ENCODE data around the gene PLEKHG4.

The PLEKHG4 gene

DNA sequence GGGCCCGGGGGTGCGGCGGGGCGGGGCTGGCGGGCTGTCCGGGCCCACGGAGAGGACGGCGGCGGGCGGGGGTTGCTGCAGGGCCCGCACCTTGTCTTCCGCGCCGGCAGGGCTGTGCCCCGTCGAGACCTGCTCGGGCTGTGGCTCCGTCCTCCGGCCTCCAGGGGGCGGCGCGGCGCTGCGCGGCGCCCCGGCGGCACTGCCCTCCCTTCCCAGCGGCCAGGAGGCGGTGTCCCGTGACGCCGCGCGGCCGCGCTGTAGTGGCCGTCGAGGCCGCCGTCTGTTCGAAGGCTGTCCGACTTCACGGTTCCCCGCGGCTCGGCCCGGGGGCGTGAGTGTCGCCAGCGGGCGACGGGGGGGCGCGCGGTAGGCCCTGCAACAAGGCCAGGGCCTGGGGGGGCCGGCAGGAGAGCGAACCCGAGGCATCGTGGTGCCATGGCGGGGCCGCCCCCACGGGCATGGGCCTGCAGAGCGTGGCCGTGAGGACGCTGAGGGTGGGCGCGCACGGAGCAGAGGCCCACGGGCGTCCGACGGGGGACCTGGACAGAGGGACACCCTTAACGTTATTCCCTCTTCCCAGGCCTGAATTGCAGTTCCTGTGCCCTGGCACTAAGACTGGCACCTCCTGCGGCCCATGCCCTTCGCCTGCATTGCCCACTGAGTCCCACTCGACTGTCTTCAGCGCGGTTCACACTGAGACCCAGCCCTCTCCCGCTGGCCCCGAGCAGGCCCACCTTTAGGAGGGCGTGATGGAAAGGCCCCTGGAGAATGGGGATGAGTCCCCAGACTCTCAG is at the start of gene PLEKHG4:
Gene PLEKHG4 (plus strand): TSS at position 237 of the 794 bp plus-strand sequence. CDS start 513 bp downstream, at position 750.
- peak; percentile 92 for DNase-seq (ENCODE audit: low spot score)

DNA sequence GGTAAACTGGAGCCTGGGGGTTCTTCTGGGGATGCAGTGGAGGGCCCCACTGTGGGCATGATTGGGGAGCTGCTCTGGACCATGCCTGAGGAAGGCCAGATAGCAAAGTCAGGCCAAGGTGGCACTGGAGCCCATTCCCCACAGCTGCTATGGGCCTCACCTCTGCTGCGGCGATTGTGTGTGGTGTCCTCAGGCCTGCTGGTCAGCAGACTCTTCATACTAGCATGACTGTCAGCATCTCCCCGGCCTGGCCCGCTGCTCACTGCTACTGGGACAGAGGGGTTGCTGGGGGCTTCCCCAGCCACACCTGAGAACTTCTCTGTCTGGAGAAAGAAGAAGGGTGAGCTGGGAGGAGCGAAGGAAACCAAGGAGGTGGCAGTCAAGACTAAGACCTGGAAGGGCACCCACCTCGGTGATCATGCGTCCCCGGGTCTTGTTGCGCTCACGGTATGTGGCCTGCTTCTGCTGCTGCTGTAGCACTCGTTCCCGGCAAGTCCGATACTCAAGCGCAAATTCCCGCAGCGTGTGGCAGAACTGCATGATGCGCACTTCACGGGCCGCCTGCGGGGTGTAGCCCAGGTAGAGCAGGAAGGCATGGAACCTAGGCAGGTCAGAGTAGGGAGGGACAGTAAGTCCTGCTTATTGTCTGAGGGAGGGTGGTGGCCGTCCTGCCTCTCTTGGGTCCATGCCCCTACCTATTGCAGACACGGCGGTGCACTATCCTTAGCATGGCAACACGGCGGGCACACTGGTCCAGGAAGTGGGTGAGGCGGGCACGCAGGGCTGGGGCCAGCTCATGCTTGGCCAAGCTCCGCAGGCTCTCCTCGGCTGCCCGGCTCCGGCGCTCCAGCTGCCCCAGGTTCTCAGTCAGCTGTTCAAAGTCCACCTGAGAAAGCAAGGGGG is 49.2 kb upstream of the PLEKHG4 start:
- no peak for DNase-seq (ENCODE audit: low spot score)

DNA sequence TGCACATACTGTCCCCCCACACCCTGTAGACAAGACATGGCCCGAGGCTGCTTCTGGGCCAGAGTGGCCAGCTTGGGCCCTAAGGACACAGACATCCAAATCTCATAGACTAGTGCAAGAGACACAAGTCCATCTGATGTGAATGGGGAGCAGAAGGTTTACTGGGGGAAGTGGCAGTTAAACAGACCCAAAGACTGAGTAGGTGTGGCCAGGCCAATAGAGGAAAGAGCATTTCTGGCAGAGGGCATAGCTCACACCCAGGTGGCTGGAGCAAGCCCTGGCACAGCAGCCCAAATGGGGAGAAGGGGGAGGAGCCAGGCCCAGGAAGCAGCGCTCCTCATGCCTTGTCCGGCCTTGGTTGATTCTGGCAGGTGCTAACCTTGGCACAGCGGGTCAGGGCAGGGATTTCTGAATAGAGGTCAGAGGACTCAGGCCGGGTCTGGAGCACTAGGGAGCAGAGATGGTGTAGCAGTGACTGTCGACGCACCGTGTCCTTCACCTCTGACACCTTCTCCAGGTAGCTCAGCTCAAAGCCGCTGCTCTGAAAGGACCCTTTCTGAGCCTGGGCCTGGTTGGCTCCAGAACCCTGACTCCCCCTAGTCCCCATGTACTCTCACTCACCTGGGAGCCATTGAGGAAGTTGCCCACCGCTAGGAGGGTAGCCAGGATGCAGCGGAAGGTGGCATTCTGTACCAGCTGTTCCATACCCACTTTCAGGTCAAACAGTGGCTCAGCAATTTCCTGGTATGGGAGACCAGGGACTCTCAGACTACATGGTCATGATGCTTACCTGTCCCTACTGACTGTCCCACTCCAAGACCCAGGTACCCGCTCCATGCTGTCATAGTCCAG is 48.3 kb upstream of the PLEKHG4 start:
- DNase-seq (ENCODE audit: low spot score): no peak

- DNase-seq (ENCODE audit: low spot score): no peak
These were observed 45.7 kb upstream of the PLEKHG4 start for GRCh38 chr16:67233596-67233995.

- DNase-seq (ENCODE audit: low spot score): no peak
These were observed 45.1 kb upstream of the PLEKHG4 start for GRCh38 chr16:67234180-67234597.

DNA sequence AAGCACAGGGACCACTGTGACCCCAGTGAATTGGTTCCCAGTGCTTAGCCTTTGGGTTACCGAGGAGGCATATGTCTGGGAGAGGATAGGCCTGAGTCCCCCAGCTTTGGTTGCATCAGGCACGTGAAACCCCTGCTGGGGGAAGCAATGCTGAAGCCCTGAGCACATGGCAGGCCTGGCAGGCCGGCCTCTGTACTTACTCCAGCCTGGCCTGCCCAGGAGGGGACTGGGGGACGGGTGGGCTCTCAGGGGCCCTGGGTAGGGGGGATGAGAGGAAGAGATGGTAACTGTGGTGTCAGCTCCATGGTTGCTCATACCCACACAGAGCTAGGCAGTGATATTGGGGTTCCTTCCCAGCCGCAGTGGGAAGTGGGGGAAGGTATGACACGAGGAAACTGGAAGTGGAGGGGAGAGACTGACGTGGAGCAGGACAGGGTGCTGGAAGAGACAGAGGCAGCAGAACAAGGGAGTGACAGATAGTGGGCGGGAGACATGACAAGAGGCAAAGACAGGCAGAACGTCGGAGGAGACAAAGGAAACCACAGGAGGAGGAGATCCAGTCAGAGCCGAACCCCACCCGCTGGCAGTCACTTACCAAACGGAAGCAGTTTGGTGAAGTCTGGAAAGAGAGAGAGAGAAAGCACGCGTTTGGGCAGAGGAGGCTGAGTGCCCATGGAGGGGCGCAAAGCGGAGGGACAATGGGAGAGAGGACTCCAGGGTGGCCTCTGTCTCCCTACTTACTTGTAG is 43.3 kb upstream of the PLEKHG4 start:
- no peak for DNase-seq (ENCODE audit: low spot score)

DNA sequence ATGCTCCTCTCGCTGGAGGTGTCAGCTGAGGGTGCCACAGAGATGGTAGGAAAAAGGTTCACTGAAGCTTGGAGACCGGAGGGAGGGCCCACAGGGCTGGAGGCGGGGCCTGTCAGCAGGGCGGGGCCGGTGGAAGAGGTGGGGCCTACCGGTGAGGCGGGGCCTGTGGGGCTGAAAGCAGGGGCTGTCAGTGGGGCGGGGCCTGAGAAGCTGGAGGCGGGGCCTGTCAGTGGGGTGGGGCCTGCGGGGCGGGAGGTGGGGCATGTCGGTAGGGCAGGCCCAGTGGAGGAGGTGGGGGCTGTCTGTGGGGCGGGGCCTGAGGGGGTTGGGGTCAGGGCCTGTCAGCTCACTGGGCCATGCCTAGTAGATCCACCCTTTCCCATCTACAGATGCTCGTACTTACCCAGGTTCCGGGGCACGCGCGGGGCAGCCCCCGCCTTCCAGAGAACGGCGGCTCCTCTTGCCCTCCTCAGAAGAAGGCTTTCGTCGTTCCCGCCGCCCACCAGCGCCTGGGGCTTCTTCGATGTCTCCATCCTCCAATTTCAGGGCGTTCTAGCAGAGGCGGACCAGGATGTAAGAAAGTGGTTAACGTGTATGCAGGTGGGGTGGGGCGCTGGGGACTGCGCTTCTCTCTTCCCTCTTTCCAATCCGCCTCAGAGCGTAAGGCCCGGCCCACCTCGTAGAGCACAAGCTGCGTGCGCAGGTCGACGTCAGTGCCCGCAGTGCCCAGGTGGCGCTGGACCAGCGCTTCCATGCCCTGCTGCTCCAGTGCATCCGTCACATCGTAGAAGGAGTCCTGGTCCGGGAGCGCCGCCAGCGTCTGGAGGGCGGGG is 42.6 kb upstream of the PLEKHG4 start:
- DNase-seq (ENCODE audit: low spot score): no peak

GRCh38 chr16:67237396-67238277 is 41.7 kb upstream of the PLEKHG4 start:
- DNase-seq (ENCODE audit: low spot score): no peak

- no peak for DNase-seq (ENCODE audit: low spot score)
These were observed 41.1 kb upstream of the PLEKHG4 start for GRCh38 chr16:67238278-67238575.

- no peak for DNase-seq (ENCODE audit: low spot score)
These were observed 40.4 kb upstream of the PLEKHG4 start for GRCh38 chr16:67238806-67239470.

GRCh38 chr16:67240506-67240905 is 38.8 kb upstream of the PLEKHG4 start:
- no peak for DNase-seq (ENCODE audit: low spot score)

DNA sequence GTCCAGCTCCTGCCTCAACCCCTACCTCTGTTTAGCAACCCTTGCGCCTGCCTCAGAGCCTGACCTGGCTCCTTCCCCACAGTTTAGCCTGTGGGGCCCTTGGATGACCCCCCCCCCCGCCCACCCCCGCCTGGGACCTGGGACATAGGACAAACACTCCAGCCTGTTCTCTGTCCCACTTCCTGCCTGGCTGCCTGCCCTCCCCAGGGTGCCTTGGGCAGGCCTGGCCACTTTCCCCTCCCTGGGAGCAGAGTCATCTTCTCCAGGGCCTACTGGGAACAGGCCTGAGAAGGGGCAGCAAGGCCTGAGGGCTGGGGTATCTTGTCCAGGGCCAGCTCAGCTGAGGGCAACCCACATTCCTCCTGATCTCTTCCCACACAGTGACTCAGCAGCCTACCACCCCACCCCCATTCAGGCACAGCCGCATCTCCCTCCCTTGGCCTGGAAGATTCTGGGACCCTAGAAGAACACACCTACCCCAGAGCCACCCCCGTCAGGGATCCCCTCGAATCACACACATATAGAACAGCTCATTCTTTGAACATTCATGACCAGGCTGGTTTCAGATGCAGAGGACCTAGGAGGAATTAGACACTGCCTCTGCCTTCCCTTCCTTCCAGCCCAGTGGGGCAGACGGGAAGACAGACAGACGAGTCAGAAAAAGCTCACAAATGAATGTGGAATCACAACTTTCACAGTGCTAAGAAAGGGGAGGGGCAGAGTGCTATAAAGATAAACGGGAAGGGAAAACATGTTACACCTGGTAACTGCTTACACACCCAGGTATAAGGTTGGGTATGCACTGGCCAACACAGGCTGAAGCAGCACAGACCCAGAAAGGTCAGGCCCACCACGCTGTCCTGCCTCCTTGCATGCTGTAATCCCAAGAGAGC is 38.1 kb upstream of the PLEKHG4 start:
- DNase-seq (ENCODE audit: low spot score): no peak

GRCh38 chr16:67242138-67242730 is 37.1 kb upstream of the PLEKHG4 start:
- DNase-seq (ENCODE audit: low spot score): no peak

DNA sequence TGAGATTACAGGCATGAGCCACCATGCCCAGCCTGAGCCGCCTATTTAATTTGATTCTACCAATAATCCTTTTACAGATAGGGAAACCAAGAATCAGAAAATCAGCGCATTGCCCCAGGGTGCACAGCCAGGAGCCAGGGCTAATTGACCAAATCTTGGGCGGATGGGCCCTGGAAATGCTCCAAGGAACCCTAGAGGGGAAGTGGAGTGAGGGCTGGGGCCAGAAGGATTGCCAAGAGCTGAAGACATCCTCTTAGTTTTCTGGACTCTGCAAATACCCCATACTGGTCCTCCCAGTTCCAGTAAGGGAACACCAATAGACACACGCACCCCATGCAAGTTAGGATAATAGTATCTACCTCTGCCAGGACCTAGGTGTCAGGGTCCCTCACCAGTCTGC is 35.9 kb upstream of the PLEKHG4 start:
- no peak for DNase-seq (ENCODE audit: low spot score)

DNA sequence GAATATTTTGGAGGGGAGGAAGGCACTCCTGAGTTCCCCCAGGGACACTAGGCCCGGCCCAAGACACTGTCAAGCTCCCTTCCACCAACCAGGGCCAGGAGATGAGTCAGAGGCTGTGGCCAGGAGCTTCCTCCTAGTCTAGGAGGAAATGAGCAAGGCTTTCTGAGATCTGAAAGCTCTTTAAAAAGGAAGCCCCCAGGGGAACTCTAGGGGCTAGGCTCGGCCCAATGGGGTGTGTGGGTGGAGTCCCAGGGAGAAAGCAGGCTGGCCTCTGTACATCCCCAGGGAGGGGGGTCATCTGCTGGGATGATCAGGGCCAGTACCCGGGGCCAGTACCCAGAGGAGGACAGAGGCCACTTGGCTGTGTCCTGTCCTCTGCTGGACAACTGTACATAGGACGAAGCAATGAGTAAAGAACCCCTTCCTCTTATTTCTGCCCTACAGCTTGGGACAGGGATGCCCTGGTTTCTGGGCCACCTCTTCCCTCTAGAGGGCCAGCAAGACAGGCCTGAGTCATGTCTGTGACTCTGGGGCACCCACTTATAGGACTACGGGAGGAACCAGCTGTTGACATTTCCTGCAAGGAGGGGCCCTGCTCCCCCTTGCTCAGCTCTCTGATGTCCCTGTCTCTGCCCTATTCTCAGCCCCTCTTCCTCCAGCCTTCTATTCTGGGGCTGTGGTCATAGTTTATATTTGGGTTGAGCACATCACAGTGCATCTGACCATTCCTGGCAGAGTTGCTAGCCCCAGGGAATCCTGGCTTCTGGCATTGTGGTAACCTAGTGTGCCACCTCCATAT is 34.7 kb upstream of the PLEKHG4 start:
- no peak for DNase-seq (ENCODE audit: low spot score)

GRCh38 chr16:67245186-67245585 is 34.1 kb upstream of the PLEKHG4 start:
- no peak for DNase-seq (ENCODE audit: low spot score)

- DNase-seq (ENCODE audit: low spot score): no peak
These were observed 33.7 kb upstream of the PLEKHG4 start for GRCh38 chr16:67245674-67246080.

Measured in HuH-7.5 (cell line).